CD4-positive, alpha-beta T cell treated with Interleukin-2 at 100 ng/mL for 4 hours (primary cell): ENCODE measurements around the gene NOL4L.

Source experiments
- DNase-seq: peaks from one replicate; pipeline ENCODE4 v3.0.0-alpha.2; 2020; ENCODE audit warnings: low spot score

The NOL4L gene

GRCh38 chr20:32539817-32540675 is 45.1 kb downstream of the NOL4L start:
- peak; percentile 77 for DNase-seq

DNA sequence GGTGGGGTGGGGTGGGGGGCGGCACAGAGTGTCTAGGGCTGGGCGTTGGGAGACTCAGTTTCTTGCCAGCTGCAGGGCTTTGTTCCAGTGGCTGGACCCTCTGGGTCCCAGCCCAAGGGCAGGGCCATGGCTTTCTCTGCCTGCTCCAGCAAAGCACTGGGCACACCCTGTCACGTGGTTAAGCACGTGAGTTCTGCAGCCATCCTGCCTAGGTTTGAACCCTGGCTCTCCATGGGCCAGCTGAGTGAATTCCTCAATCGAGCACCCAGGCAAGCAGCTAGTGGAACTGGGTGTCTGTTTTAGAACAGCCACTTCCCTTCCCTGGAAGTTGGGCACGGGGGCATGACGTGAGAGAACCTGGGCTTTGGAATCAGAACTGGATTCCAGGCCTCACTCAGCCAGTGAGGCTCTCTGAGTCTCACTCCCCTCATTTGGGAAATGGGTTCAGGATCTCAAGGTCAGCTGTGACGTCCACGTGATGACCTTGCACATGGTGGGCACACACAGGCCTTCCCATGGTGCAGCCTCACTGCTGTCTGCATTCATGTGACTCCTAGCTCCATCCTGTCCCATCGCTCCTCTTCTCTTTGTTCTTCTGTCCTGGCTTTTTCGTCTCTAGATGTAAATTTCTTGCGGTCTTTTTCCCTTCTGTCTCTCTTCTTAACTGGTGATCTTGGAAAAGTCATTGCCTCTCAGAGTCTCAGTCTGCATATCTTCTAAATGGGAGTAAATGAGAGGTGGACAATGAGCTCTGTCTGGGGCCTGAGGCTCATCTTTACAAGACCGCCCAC is 45.9 kb downstream of the NOL4L start:
- no peak for DNase-seq

- peak; percentile 43 for DNase-seq
These were observed 46.6 kb downstream of the NOL4L start for GRCh38 chr20:32538526-32538939.

DNA sequence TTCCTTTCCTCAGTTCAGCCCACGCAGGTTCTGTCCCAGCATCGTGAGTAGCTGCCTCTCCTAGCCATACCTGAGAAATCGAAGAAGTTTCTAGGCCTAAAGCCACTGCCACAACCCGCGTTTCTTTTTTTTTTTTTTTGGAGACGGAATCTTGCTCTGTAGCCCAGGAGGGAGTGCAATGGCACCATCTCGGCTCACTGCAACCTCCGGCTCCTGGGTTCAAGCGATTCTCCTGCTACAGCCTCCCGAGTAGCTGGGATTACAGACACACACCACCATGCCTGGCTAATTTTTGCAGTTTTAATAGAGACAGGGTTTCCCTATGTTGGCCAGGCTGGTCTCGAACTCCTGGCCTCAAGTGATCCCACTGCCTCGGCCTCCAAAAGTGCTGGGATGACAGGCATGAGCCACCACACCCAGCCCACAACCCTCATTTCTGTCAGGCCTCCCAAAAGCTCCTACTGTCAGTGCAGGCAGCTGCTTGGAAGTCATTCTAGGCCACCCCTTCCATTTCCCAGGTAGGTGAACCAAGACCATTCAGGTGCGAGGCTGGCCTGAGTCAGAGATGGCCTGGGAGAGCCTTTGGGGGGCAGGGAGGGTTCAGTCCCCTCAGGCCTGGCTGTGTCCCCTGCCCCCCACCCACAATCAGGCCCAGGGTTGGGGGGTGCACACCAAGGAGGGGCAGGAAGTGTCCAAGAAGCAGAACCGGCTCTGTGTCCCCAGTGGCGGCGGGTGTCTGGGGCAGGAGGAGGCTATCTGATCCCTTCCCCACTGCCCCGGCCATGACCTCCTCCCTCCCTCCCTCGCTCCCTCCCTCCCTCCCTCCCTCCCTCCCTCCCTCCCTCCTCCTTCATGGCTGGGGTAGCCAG is 47.2 kb downstream of the NOL4L start:
- DNase-seq: no peak

DNA sequence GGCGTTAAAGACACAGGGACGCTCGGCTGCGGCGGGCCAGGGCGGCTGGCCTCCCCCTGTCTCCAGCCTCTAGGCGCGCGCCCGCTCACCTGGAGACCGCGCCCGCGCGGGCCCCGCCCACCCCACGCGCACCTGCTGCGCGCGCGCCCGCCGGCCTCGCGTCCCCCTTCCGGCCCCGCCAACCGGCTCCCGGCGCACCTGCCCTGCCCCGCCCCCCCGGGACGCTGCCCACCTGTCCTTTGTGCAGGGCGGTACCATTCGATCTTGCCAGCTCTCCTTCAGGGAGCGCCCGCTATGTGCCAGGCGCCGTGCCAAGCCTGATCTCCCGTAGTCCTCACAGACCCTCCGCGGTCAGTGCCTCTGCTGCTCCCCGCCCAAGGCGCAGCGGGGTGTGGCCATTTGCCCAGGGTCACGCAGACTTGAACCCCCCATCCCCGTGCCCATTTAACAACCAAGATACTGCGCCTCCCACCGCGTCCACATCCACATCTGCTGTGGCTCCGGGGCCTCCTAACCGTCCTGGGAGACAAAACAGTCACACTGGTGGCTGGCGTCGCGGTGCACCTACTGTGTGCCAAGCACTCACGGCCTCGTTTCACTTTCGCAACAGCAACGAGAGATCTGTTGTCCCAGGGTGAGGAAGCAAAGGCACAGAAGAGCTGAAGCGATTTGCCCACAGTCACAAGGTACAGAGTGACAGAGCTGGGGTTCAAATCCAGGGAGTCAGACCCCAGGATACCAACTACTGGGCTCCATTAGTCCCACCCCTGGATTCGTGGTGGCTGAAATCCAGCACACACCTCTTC is 48.1 kb downstream of the NOL4L start:
- DNase-seq: peak; percentile 69

DNA sequence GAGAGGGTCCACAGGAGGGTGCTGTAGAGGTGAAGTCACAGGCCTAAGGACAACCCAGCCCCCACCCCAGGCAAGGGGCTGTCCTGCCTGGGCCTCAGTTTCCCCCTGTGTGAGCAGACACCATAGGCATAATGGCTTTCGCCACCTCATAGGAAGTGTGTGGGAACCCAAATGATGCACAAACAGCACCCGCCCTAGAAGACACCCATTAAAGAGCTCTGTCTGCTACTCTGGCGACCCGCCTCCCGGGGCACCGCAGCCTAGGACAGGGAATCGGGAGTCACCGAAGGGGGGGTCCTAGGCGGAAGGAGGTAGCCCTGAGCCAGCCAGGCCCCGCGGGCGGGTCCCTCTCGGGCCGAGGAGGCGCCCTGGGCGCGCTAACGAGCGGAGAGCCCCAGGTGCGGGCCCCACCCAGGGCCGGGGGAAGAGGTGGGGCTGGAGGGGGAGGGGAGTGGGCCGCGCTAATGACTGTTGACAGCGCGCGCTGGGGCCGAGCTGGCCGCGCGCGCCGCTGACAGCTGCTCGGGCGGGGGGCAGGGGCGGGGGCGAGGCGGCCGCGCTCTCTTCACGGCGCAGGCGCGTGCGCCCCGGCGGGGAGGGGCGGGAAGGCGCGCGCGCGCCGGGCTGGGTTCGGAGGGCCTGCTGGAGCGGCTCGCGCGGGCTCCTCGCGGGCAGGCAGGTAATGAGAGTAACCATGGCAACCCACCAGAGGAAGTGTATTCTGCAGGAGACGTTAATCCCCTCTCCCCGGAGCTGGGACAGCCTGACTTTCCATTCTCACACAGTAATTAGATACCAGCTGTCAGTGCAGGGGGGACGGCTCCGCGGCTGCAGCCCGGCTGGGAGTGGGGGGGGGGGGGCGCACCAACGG is 48.9 kb downstream of the NOL4L start:
- peak; percentile 89 for DNase-seq

GRCh38 chr20:32535316-32535952 is 49.7 kb downstream of the NOL4L start:
- peak; percentile 30 for DNase-seq

DNA sequence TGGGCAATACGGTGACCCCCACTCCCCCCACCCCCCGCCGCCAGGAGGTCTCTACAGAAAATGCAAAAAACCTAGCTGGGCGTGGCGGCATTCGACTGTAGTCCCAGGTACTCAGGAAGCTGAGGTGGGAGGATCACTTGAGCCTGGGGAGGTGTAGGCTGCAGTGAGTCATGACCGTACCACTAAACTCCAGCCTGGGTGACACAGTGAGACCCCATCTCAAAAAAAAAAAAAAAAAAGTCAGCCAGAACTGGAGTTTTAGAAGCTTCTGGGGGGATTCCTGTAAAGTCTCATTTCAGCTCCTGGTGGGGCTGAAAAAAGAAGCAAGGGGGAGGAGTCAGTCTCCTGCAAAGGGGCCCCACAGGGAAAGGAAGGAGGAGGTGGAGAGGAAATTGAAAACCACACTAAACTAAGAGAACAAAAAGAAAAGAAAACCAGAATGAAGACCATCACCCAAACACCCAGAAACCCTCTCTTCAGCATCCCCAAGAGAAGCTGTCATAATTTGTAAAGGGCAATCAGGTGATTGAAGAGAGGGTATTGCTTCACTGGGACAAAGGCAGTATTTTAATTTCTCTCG is 50.4 kb downstream of the NOL4L start:
- peak; percentile 84 for DNase-seq

GRCh38 chr20:32533732-32534131 is 51.4 kb downstream of the NOL4L start:
- no peak for DNase-seq

- no peak for DNase-seq
These were observed 52.9 kb downstream of the NOL4L start for GRCh38 chr20:32532246-32532645.

DNA sequence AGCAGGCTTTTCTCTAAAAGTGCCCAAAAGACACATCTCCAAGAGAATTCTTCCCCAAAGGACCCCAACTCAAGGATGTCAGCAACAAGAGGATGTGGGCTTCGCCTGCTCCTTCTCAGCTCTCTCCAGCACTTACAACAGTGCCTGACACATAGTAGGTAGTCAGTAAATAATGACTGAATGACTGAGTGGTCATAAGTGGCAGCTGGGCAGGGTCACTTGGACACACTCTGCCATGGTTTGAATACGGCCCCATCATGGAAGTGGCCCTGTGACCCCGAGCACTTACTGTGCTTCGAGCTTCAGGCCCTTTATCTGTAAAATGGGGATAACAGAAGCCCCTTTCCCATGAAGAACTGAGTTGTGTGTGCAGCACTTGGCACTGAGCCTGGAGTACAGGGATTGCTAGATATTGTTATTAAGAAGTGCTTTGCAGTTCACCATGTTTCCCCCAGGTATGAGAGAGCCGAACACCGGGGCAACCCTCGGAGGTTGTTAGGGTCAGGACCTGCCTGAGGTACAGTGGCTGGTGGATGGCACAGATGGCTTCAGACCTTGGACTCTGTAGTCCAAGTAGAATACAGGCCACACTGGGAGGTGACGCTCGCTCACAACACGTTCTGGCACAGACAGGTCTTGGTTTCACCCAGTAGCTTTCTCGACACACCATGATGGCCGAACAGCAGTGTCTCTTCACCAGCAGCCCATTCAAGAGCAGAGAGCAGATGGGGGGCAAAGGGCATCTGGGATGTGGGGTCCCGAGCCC is 56.0 kb downstream of the NOL4L start:
- DNase-seq: no peak

DNA sequence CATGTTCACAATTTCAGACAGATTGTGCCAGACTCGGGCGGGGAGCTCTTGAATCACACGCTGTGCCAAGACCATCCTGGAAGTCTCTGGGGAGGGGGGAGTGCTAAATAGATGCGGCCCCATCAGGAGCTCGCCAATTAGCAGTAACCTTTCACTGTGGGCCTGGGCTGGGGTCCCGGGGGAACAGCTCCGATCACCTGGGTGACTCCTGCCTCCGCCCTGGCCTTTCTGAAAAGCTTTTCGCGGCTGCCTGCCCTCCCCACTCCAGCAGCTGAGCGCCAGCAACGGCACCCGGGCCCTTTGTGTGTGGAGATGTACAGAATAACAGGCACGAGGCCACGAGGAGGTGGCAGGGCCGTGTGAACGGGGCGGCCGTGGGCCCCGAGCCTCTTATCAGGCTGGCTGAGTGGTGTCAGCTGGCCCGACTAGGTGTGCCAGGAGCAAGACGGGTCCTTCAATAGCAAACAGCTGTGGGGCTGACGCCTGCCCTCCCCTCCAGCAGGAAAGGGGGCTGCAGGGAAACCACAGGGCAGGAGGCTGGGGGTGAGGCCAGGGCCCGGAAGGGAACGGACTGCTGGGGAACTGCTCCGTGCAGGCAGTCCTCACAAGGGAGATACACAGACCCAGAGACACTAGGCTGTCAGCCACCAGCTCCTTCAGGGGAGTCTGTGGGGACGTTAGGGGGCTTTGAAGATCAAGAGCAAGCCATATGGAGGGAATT is 56.8 kb downstream of the NOL4L start:
- DNase-seq: no peak

DNA sequence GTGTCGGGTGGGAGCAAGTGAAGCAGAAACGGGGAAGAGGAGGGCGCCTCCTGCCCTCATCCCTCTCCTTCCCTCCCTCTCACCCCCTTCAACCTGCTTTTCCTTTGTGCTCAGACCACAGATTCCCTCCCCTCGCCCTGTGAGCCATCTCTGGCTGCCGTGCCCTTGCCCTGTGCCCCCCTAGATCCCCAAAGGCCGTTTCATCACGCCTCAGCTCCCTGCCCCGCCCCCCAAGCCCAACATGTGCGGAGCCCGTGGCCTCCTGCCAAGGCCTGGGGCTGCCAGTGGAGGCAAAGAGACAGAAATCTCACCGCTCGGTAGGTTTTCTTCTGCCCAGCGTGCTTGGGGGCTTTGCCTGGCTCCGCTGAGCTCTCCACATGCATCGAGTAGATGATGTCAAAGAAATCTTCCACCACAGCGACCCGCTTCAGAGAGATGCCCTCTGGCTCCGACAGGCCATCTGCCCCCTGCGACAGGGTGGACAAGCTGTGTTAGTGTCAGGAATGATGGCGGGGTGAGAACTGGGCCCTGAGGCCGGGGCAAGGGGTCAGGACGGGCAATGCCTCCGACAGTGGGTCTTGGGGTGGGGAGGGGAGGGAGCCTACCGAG is 57.6 kb downstream of the NOL4L start:
- DNase-seq: no peak

DNA sequence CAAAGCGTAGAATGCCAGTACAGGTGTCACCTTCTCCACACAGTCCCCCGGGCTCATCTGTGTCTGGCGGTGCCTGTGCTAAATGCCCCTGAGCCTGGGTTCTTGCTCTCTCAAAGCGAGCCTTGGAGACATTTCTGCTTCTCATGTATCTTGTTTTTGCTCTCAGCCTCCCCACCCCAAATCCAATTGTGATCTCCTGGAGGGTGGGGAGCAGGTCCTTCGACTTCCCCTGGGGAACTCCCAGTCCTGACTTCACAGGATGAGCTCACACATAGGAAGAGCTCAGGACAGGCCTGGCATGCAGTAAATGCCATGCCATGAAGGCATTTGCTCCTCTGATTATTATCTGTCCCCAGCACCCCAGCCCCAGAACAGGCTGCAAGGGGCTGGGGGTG is 58.1 kb downstream of the NOL4L start:
- no peak for DNase-seq

GRCh38 chr20:32526541-32526940 is 58.6 kb downstream of the NOL4L start:
- no peak for DNase-seq

- no peak for DNase-seq
These were observed 59.0 kb downstream of the NOL4L start for GRCh38 chr20:32526125-32526524.

GRCh38 chr20:32524829-32525501 is 60.2 kb downstream of the NOL4L start:
- no peak for DNase-seq
